GM19397 (cell line): ENCODE results near the gene MLLT6.

Experiments used
- ATAC-seq: cut with Tn5 transposase; IDR thresholded peaks from one replicate; pipeline ENCODE4 v1.9.1; 2021; ENCODE audit warnings: mild to moderate bottlenecking, moderate library complexity; ENCODE audit not compliant: unreplicated experiment

MLLT6 gene

DNA sequence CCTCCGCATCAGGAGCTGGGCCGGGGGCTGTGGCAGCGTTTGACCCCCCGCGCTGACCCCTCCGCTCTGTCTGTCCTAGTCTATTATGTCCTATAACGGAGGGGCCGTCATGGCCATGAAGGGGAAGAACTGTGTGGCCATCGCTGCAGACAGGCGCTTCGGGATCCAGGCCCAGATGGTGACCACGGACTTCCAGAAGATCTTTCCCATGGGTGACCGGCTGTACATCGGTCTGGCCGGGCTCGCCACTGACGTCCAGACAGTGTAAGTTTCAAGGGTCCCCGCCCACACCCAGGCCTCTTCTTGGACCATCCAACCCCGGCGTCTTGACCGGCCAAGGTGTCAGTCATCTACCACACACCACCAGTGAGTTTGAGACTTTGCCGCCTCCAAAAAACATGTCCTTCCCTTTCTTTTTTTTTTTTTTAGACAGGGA lies 48.0 kb downstream of the MLLT6 start:
- no peak for ATAC-seq

GRCh38 chr17:38761612-38762011 lies 56.5 kb downstream of the MLLT6 start:
- ATAC-seq, result no peak

- ATAC-seq, result no peak
Observed at GRCh38 chr17:38762231-38762630, 57.2 kb downstream of the MLLT6 start.

GRCh38 chr17:38766341-38766740 lies 61.3 kb downstream of the MLLT6 start:
- no peak for ATAC-seq

DNA sequence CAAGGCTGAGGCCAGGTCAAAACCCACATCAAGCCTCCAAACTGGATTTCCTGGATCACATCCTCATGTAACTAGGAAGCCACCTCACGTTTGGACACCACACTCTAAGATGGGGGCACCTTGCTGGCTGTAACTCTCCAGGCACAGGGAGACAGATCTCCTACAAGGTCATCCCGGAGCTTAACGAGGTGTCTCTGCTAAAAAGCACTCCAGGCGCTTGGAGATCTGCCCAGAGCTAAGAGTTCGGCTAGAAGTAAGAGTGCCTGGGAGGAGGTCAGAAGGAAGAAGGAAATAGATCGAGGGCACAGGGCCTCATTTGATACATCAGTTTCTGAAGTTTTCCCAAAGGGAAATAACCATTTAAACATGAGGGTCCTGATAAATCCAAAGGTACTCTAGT lies 63.3 kb downstream of the MLLT6 start:
- ATAC-seq, result no peak

GRCh38 chr17:38773258-38773657 lies 68.2 kb downstream of the MLLT6 start:
- ATAC-seq, result no peak

GRCh38 chr17:38777641-38778250 lies 72.7 kb downstream of the MLLT6 start:
- ATAC-seq, result no peak
